CD4-positive, alpha-beta T cell treated with Interleukin-15 for 1 hour (primary cell): Measurements from ENCODE around the gene AKAP13.
A peak's percentile ranks its signal among the peaks of the same experiment; 100 is the strongest.

Source experiments
- DNase-seq: peaks from one replicate; pipeline ENCODE4 v3.0.0-alpha.2; 2020

The AKAP13 gene

DNA sequence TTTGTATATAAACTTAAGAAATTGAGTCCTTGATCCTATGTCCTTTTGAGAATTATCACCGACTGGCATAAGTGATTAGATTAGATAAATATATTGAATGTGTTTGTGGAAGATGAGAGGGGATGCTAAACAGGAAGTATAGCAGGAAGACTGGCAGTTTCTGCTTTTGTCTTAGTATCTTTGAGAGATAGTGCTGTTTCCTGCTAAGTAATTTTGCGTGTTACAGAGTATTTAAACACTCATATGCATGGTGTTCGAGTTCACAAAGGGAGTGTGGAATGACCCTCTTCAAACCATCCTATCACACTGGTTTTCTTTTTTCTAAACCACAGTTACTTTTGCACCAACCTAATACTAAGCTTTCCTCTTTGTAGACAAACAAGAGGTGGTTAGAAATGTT lies 308.3 kb downstream of the AKAP13 start:
- no peak for DNase-seq

DNA sequence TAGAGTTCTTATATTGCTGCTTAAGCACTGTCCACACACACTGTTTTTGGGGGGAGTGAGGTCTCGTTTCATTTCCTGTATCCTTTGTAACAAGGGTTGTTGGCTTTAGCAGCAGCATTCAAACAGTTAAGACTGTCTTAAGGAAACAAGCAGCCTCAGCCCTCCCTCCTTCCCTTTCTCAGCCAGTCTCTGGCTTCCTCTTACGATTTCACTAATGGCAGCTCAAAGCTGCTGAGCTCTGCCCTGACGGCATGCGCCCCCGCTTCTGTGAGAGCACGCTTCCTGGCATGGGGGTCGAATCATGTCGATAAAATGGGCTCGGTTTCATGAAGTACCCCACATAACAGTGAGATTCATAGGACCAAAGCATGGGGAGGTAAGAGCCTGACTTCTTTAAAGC lies 309.3 kb downstream of the AKAP13 start:
- DNase-seq, result peak; percentile 81

DNA sequence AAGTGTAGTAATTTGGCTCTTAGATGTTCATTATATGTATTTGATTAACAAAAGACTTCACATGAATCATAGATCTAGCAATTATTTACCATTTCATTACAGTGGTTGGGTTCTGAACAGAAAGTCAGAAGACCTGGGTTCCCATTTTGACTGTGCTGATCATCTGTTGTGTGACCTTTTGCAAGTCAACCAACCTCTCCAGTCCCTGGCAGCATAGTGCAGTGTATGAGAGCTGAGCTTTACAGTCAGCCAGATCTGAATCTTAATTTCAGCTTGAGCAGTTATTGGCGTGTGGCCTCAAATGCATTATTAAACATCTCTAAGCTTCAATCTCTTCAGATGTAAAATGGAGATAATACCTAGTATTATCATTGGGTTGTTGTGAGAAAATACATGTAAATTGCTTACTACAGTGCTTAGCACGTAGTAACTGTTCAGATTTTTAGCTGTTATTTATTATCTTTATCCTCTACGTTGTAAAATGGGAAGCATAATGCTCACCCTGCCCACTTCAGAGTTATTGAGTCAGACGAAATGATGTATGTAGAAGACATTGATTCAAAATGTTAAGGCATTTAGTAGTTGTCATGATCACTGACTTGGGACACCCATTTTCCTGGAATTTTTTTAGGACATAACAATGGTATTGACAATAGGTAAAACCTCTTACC lies 310.3 kb downstream of the AKAP13 start:
- peak; percentile 49 for DNase-seq

DNA sequence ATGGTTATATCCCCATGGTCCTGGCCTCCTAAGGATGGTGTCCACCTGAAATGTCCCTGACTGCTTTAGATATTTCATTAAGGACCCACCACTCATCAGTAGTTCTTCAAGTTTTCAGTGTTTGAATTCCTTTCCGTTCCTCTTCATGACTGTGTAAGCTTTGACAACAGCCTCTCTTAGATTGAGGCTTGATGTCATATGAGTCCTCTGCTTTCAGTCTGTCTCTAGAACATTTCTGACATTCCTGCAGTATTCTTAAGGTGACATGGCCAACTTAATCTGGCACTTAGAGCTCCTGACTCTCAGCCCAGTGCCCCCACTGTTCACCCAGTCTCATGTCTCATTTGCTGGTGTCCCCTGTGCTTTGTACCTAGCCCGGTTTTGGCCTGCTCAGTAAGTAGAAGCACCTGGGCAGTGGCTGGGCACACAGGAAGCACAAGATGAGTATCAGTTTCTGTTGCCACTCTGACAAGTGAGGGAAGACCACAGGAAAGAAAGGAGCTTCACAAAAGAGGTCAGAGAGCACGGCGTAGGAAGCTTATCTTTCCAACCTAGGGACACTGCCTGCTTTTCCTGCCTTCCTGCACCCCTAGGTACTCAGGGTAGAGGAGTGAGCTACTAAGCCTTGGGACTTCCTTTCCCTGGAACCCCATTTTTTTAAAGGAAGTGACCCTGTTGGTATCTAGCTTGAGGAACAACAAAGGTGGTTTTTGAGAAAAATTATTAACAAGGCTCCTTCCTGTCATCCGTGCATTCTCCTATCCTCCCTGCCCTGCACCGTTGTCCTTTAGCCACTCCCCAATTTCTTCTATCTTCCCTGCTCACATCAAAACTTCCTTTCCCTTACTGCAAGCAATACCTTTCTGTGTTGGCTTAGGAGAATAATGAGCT lies 311.2 kb downstream of the AKAP13 start:
- DNase-seq, result peak; percentile 63

DNA sequence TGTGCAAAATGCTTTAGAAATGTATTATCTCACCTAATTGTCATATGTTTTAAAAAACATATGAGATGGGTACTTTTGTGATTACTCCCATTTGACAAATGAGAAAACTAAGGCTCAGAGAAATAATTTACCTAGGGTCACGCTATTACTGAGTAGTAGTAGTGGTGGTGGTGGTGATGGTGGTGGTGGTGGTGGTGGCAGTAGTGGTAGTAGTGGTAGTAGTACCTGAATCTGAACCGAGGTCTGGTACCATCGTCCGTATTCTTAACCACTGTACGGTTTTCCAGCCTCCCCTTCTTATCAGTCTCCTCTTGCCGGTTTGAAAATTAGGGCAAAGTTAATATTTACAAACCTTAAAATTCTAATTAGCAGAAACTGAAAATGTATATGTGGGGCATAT lies 311.9 kb downstream of the AKAP13 start:
- DNase-seq, result no peak

DNA sequence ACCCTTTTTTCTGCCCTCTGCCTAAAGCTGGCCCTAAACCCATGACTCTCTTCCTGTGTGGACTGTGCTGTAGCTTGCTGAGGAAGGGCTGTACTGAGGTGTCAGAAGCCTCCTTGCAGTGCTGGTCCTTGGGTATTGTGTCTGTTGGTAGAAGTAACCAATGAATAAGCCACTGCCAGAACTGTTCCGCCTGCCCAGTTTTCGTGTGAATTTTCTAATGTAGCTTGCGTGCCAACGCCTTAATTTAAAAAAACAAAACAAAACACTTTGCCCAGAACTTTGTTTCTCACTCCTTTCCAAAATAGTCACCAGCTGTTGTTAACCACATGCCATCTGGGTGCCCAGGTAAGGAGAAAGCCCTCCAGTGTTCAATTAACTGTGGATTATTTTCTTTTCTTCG lies 312.5 kb downstream of the AKAP13 start:
- peak; percentile 74 for DNase-seq

DNA sequence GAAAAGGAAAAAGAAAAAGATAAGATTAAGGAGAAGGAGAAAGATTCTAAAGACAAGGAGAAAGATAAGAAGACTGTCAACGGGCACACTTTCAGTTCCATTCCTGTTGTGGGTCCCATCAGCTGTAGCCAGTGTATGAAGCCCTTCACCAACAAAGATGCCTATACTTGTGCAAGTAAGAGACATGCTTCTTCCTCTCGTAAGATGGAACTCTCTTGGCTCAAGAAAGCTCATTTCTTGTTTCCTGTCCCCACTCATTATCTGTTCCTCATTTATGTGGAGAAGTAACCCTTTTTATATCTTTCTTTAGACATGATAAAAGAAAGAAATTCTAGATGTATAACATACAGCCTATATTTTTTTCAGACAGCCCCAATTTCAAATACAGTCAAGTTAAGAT lies 312.9 kb downstream of the AKAP13 start:
- no peak for DNase-seq

DNA sequence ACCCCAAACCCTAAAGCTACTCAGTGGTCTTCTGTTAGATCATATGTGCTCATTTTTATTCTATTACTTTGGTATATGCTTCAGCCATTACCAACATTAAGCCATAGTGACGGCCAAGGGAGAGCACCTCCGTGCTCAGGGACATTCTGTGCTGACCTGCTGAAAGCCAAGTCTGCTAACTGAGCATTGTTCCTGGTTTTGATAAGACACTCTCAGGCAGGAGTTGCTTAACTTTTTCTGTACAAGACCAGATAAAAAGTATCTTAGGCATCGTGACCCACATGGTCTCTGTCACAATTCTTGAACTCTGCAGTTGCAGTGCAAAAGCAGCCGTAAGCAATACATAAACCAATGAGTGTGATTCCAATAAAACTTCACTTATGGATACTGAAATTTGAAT lies 313.7 kb downstream of the AKAP13 start:
- no peak for DNase-seq

DNA sequence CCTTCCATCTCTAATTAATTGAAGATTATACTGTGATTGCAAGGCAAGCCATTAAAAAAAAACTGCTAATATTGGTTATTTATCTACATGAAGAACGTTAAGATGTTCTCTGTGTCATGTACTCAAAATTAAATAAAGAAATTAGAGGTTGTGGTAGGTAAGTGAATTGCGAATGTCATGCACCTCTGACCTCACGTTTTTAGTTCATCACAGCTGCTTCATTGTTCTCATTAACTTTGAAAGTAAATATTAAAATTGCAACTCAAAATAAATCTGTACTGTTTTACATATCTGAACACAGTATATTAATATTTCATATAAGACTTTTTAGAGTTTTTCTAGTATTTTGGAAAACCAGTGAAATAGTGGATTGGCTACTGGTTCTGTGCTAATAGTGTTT lies 320.4 kb downstream of the AKAP13 start:
- DNase-seq, result no peak

DNA sequence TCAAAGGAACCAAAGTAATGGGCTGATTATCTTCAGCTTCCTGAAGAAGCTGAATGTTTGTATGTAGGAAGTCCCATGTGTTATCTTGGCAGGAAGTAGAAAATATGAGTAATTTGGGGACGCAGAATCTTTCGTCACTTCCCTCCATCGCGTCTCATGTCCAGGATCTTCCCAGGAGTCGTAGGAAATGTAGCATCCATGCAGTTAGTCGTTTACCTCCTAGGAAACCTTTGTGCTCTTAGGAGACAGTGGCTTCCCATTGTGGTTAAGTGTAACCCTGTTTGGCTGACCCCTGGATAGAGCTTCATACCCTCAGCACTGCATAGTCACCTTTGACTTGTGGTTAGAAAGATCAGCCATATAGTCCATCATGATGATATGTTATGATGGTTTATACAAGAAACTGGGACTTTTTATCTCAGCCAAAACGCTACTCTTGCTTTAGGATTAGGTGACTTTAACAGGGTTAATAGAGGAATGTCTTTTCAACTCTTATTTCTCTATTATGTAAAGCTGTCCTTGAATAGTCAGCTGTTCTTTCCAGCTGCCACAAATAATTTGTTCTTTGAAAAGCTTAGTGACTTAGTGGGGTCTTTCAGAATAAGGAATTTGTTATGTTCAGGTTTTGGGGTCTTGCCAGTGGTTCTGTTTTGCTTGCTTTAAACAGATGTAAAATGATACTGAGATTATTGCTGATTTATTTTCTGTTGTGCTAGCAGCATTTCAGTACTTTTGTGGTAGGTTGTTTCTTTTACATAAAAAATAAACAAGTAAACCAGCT lies 322.1 kb downstream of the AKAP13 start:
- DNase-seq, result peak; percentile 37

DNA sequence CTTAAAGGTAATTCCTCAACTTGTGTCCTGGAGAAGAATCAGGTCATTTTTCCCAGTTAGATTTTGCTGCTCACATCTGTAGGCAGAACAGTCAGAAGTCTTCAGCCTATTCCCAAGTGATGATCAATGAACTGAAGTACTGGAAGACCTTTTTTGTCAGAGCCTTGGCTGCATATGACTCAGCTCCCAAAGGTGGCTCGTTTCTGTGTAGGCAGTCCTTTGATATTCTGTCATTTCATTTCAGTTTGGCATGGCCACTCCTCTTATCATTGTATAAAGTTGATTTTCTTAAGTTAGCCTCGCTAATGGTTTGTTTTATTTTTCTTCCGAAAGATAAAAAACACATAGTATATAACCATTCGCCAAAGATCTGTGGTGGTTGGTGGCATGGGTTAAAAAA lies 323.7 kb downstream of the AKAP13 start:
- no peak for DNase-seq

DNA sequence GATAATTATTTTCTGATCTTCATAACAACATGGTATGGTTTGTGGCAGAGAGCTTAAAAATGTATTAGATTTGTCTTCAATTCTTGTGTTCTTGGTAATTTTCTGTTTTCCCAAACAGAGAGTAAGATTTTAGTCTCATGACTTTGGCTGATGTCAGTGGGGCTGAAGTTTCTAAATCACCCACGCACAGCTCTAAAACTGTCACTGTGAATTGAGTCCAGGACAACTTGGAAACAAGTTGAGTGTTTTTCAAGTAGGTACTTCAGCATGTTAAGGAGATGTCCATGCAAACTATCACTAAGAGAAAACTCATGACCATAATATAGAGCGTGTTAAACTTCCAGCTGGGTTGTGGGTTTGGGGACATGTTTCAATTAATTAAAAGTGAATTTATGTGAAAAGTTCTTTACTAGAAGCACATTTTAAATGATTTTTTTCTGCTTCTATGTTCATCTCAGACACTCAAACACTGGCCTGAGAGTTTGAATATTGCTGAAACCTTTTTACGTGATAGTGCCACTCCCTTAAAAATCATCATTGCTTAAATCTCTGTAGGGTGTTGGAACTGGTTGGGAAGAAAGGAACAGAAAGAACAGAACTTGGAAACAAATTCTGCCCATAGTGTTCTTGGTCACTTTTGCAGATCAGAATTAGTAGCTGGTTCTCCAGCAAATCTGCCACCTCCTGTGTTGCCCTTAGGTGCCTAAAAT lies 324.5 kb downstream of the AKAP13 start:
- no peak for DNase-seq

DNA sequence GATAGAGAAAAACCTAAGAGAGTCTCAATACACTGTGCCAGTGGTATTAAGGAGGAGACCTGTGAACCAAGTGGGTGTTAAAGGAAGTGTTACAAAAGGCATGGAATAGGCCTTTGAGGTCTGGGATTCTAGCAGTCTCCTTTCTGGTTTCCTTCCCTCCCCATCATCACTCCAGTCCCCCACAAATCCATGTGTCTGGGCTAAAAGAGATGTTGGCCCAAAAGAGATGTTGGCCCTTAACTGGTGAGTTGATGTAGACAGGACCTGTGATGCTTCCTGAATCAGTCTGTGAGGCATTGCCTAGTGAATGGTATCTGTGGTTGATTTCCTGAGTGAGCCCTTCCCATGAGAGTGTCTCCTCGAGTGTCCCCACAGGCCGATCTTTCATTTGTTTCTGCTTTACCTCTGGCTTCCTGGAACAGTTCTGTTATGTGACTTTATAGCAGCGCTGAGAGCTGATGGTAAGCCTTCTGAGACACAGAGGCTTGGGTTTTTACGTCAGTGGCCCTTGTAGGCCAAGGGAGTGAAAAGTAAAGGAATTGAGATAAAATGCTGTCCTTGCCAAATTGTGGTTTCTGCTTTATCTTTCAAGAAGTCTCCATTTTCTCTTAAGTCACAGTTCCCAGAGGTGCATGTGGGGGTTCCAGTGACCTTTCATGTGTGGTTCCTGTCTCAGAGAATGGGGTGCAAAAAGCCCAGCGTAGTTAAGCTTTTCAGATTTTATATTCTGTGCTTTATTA lies 326.5 kb downstream of the AKAP13 start:
- peak; percentile 81 for DNase-seq

DNA sequence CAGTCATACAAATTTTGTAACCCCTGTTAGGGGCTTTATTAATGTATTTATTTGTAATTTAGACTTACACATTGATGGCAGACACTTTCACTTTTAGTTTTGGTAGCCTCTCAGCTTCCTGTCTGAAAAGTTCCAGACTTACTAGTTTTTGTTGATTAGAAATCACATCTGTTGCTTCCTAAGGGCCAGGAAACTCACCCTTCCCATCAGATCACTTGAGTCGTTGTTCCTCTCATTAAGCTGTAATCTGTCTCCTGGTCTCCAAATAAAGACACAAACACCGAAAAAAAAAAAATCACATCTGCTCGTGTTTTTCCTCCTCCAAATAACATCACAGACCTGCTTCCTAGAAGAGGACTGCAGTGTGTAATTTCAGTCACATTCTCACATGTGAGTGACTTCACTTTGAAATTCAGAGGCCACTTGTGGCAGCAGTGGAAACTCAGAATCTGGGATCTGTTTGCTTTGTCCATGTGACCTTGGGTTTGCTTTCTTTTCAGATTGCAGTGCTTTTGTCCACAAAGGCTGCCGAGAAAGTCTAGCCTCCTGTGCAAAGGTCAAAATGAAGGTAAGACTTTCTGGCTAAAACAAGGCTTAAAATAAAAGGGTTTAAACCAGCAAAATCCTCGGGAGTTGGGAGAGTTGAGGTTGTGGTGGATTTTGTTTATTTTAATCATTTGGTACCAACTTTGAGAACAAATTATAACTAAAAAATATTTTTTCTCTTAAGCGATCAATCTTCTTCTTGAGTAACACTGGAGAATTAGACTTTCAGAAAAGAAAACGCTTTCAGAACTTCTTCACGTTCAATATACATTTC lies 327.3 kb downstream of the AKAP13 start:
- DNase-seq, result no peak

DNA sequence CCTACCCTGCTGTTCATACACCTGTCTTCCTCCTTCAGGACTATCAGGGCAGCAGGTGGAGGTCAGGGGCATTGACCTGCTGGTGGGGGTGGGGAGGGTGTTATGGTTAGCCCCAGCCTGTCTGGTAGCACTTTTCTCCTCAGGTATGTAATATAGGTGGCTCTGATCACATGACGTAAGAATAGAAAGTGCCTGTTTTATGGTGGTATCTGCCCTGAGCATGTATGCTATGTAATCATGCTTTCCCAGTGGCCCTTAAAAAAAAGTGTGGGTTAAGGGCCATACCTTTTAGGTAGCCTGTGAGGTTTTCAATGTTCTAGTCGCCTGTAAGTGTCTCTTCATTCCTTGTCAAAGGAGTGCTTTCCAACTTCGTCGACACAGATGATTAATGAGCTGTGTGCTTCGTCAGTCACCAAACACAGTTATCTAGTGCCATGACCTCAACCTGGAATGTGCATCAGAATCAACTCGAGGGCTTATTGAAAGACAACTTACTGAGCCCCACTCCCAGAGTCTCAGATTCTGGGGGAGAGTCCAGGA lies 328.1 kb downstream of the AKAP13 start:
- DNase-seq, result no peak

DNA sequence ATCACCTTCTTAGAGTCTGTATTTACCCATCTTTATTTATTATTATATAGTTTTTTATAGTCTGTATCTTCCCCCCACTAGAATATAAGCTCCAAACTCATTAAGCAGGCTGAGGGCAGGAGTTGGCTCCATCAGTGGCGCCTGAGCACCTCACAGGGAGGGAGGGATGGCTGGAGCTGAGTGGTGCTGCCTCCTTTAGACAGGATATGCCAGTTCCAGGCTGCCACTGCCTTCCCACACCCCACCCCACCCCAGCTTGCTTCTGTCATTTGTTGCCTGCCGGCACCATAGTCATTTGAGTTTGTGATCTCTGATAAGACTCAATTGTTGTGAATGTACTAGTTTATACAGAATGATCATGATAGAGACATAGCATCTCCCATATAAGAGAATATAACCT lies 328.8 kb downstream of the AKAP13 start:
- no peak for DNase-seq

DNA sequence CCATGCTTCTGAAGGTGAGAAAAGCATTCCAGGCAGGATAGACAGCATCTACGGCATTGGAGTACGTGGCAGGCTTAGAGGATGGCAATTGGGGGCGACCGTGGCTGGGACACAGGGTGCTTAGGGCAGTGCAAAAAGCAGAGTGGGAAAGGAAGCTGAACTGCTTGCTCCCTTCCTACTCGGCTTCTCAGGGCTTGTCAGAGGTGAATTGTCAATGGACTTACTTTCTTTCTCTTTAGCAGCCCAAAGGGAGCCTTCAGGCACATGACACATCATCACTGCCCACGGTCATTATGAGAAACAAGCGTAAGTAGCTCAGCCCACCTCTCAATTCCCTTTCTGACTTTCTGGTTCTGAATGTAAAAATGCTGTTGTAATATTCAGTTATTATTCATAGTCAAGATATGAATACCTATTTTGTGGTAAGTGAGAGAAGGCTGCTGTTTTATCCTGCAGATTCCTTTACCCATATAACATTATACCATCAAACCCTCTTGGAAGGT lies 330.0 kb downstream of the AKAP13 start:
- no peak for DNase-seq

DNA sequence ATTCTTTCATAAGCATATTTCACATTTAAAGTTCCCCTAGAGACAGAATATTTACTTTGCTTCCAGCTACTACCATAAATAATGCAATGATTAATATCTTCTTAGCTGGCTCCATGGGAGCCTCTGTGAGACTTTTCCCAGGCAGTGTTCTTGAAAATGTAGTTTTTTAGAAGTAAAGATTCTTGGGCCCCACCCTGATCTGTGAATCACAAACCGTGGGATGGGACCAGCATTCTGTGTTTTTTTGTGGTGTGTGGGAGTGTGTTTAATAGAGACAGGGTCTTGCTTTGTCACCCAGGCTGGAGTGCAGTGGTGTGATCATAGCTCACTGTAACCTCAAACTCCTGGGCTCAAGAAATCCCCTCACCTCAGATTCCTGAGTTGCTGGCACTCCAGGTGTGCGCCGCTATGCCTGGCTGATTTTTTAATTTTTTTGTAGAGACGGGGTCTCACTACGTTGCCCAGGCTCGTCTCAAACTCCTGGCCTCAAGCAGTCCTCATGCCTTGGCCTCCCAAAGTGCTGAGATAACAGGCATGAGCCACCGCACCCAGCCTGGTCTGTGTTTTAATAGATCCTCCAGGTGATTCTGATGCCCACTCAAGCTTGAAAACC lies 331.3 kb downstream of the AKAP13 start:
- DNase-seq, result no peak

DNA sequence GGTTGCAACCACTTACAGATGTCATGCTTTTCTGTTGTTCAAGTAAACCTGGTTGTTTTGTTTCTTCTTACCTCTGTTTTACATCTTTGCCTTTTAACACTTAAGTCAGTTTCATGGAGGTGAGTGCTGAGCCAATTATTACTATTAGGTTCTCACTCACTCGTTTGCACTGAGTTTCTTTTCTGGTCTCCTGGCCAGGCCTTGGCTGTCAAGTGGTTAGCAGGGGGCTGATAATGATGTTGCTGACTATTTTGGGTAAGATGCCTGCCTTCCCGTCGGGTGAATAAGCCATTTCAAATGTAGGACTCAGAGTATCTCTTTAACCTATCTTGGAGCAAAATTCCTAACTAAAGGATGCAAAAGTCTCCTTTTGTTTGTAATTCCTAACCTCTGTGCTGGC lies 335.9 kb downstream of the AKAP13 start:
- no peak for DNase-seq

DNA sequence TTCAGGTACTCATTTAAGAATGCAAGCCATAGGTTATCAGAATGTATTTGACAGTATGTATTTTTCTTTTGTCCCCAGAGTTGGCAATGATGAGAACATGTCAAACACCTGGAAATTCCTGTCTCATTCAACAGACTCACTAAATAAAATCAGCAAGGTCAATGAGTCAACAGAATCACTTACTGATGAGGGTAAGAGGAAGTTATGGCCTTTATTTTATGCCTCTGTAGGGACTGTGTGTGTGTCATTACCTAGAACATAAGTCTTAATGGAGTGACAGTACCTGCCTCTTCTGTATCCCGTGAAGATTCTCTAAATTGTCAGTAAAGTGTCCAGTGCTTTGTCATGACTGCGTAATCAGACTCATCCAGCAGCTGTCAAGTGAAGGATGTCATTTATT lies 336.8 kb downstream of the AKAP13 start:
- no peak for DNase-seq
